ENCODE results near the gene LRRC47.
"Not testable (repeated sequence)": the region's sequence is repeated elsewhere in the genome, so short reads cannot be mapped to it uniquely, and the experiment has no call there.

The LRRC47 gene

DNA sequence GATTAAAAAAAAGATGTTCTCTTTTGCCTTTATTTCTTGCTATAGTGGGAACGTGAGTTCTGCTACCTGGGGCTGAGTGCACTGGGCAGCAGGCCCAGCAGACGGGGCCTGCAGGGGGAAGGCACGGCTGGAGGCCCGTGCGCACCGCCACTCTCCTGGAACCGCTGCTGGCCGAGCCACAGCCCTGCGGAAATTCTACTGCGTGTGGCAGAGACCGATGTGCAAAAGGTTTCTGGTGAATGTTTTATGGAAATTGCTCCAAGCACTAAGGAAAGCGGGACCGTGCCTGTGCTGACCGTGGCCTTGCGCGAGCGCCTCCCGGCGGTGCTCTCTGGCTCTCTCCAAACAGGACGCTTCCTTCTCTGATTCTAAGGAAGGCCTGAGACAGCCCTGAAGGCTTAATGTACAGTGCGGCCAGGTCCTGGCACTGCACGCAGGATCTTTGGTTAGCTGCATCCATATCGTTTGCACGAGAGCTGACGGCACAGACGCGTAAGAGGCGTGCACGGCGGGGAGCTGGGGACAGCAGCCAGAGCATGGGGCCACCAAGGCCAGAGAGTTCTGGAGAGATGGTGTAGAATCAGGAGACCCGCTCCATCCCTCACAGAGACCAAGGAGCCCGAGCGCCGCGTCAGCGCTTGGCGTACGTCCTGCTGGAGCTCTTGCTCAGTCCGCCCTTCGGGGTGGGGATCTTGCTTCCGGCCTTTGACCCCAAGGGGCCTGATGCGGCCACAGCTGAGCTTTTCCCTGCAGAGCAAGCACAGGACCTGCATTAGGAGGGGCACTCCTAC, 18.7 kb upstream of the LRRC47 start:
- no peak for DNase-seq (ENCODE audit: low read depth in 2 of 2)

DNA sequence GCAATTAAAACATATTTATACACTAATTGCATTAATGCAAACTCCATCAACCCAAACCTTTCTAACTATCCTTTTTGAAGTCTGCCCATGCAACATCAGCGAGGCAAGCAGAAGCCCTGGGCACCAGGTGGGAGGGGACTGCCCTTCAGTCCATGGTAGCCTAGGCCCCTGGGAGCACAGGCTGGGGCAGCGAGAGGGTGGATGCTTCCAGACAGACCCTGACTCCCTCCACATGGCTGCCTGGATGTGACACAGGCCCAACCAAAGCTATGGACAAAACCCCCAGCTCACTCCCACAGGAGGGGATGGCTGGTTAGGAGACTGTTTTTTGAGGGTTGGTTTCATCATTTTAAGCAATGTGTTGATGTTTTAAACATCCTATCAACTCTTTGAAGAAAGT, 17.8 kb upstream of the LRRC47 start:
- DNase-seq (ENCODE audit: low read depth in 2 of 2) = no peak

DNA sequence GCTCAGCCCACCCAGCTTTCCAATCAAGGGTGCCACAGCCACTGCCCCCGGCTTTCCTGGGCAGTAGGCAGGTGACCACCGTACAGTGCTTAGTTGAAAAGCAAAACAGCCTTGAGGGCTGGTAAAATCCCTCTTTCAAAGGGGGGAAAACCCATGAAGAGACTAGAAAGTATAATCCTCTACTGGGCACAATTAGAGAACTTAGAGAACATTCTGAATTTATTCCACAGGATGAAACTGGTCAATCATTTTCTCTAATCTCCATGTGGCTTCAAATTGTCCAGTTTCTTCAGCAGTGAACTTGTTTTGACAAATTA, 15.3 kb upstream of the LRRC47 start:
- no peak for DNase-seq (ENCODE audit: low read depth in 2 of 2)

DNA sequence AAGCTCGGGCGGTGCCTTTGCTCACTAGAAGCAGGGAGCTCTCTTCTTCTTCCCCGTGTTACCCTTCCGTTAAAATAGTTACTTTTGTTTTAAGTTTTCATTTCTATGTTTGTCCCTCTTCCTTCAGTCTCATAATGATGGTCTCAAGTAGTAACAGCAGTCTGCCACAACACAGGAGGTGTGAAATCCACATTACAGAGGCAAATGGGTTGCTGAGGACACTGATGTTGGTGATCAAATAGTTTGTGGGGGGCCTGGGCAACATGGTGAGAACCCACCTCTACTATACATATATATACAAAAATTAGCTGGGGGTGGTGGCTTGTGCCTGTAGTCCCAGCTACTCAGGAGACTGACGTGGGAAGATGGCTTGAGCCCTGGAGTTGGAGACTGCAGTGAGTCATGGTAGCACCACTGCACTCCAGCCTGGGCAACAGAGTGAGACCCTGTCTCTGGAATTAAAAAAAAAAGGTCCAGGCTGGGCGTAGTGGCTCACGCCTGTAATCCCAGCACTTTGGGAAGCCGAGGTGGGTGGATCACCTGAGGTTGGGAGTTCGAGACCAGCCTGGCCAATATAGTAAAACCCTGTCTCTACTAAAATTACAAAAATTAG, 14.0 kb upstream of the LRRC47 start:
- DNase-seq (ENCODE audit: low read depth in 2 of 2) = not testable (repeated sequence)

DNA sequence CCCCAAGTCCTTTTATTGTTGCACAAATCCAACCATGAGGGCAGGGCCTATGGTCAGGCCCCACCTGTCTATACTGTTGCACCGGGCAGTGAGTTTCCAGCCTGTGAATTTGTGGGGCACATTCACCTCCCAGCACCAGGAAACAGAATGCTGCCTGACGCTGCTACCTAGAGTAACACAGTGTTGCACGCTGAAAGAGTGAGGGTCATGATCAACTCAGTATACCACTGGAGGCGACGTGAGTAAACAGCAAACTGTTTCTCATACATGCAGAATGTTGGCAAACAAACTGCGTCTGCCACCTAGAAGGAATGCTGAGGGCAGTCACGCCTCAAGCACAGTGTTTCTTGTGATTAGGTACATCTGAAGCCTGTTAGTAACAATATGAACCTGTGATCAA, 13.4 kb upstream of the LRRC47 start:
- no peak for DNase-seq (ENCODE audit: low read depth in 2 of 2)

DNA sequence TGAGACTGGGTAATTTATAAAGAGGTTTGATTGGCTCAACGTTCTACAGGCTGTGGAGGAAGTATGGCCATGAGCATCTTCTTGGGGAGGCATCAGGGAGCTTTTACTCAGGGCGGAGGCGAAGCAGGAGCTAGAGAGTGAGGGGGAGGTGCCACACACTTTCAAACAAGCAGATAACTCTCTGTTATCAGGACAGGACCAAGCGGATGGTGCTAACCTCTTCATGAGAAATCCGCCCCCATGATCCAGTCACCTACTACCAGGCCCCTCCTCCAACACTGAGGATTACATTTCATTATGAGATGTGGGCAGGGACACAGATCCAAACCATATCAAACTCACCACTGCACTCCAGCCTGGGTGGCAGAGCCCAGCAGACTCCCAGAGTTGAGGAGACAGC, 11.5 kb upstream of the LRRC47 start:
- DNase-seq (ENCODE audit: low read depth in 2 of 2) = no peak

DNA sequence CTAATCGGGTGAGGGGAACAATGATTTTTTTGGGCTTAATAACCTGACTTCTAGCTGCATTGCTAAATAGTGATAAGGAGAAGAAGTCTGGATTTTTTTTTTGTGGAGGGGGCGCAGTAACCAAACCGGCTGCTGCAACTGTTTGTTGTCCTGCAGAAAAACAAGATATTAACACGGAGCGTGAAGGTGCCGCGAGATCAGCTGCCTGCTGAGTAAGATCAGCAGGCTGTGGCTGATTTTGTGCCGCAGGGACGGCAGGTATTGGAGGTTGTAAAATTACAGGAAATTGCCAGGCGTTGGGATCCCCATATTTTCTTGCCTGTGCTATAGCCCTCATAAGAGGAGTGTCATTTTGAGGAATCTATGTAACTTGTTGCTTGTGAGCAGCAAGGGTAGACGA, 8.7 kb upstream of the LRRC47 start:
- DNase-seq (ENCODE audit: low read depth in 2 of 2) = no peak

DNA sequence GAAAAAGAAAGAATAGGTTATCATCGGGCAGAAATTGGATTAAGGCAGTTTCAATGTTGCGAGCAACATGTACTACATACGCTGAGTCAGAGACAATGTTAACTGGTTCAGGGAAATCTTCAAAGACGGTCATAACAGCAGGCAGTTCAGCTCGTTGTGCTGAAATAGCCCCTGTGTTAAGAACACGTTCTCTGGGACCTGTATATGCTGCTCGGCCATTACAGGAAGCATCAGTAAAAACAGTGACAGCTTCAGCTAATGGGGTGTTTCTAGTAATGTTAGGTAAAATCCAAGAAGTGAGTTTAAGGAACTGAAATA, 8.3 kb upstream of the LRRC47 start:
- not testable (repeated sequence) for DNase-seq (ENCODE audit: low read depth in 2 of 2)

DNA sequence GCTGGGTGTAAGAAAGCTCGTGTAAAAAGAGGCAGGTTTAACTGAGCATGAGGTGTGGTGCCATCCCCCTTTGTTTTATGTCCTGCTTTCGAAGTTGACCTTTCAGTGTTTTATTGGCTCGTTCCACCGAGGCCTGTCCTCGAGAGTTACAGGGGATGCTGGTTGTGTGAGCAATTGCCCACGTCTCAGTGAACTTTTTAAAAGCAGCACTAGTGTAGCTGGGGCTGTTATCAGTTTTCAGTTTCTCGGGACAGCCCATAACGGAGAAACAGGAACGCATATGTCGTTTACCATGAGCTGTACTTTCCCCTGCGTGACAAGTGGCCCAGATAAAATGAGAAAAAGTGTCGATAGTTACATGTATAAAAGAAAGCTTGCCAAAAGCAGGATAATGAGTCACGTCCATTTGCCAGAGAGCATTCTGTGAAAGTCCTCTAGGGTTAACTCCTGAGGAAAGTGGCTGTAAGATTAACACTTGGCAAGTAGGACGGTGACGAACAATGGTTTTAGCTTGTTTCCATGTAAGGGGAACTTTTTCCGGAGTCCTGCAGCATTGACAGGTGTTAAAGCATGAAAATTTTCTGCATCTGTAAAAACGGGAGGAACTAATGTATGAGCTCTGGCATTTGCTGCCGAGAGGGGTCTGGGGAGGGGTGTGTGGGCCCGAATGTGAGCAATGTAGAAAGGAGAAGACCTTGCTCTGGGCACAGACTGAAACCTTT, 7.8 kb upstream of the LRRC47 start:
- DNase-seq (ENCODE audit: low read depth in 2 of 2) = no peak

DNA sequence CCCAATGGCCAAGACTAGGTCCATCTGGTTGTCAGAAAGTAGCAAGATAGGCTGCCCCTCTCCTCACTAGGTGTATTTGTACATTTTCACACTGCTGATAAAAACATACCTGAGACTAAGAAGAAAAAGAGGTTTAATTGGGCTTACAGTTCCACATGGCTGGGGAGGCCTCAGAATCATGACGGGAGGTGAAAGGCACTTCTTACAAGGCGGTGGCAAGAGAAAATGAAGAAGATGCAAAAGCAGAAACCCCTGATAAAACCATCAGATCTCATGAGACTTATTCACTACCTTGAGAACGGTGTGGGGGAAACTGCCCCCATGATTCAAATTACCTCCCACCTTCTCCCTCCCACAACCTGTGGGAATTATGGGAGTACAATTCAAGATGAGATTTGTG, 4.5 kb upstream of the LRRC47 start:
- not testable (repeated sequence) for DNase-seq (ENCODE audit: low read depth in 2 of 2)

DNA sequence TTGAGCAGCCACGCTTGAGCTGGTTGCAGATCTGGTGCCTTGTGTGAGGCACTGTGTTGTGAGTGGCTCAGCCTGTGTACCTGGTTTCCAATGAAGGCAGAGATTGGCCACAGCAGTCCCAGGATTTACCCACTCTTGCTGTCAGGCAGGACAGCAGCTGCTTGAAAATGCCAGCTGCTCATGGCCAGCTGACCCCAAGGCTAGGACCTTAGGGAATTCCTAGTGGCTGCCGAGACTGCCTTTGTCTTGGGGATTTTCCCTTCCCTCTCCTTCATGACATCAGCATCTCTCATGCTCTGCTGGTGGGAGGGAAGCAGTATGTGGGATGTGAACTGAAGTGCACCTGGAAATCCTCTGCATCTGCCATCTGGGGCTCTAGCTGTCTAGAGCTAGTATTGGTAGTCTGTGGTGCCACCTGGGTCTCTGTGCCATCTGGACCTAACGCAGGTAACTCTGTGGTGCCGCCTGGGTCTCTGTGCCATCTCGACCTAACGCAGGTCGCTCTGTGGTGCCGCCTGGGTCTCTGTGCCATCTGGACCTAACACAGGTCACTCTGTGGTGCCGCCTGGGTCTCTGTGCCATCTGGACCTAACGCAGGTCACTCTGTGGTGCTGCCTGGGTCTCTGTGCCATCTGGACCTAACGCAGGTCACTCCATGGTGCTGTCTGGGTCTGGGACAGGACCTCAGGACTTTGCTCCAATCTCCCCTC, 3.8 kb upstream of the LRRC47 start:
- no peak for DNase-seq (ENCODE audit: low read depth in 2 of 2)

DNA sequence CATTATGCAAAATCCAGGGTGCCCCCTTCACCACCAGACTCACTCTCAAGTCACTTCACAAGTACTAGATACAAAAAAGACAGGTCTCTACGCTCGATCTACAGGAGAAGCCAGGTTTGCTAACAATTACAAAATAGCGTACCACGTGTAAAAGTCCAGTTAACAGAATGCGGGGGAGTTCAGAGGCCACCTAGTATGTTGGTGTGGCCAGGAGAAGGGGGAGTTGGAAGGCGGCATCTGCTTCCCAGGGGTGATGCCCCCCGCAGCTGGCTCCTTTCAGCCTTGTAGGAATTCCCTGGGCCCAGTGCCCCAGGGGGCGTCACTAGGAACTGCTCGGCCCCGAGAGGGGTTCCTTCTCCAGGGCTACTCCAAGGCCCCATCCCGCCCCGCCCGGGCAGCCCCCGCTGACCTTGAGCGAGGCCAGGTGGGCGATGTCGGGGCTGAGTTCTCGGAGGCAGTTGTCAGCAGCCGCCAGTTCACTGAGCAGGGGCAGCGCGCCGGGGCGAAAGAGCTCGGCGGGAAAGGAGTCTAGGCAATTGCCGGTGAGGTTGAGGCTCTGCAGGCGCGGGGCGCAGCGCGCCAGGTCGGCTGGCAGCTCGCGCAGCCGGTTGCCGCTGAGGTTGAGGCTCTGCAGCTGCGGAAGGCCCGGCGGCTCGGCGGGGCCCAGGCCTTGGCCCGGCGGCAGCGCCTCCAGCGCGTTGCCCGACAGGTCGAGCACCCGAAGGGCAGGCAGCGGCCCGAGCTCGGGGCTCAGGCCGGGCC, 664 bp downstream of the LRRC47 start:
- DNase-seq (ENCODE audit: low read depth in 2 of 2) = no peak

DNA sequence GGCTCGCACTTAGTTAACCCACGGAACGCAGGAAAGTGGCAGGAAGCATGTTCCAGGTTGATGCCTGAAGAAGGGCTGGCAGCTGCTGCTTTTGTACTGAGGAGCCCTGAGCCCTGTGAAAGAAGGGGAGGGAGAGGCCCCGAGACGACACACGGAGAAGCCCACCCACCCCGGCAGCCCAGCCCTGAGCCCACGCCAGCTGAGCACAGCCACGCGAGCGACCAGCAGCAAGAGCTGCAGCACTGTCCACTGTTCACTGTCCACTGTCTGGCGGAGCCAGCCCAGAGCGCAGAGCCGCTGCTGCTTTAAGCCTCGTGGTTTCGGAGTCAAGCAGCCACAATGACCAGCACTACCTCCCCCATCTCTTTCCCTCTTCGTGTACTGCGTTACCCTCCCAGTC, 5.3 kb downstream of the LRRC47 start:
- no peak for DNase-seq (ENCODE audit: low read depth in 2 of 2)

DNA sequence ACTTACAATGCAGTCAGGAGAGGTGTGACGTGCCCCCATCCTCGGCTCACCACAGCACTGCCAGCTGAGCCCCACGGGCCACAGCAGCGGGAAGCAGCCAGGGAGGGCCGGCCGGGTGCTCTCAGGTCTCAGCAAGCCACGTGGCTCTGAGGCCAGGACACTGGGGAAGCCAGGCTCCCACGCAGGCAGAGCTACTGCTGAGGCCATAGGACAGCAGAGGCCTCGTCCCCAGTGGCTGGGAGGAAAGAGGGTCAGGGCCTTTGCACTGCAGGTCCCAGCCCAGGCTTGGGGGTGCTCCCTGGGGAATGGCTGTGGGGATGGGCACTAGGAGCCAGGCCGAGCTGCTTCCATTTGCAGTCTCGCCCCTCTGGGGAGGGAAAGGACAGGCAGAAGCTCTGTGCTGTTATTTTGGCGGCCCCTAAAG, 5.8 kb downstream of the LRRC47 start:
- no peak for DNase-seq (ENCODE audit: low read depth in 2 of 2)

DNA sequence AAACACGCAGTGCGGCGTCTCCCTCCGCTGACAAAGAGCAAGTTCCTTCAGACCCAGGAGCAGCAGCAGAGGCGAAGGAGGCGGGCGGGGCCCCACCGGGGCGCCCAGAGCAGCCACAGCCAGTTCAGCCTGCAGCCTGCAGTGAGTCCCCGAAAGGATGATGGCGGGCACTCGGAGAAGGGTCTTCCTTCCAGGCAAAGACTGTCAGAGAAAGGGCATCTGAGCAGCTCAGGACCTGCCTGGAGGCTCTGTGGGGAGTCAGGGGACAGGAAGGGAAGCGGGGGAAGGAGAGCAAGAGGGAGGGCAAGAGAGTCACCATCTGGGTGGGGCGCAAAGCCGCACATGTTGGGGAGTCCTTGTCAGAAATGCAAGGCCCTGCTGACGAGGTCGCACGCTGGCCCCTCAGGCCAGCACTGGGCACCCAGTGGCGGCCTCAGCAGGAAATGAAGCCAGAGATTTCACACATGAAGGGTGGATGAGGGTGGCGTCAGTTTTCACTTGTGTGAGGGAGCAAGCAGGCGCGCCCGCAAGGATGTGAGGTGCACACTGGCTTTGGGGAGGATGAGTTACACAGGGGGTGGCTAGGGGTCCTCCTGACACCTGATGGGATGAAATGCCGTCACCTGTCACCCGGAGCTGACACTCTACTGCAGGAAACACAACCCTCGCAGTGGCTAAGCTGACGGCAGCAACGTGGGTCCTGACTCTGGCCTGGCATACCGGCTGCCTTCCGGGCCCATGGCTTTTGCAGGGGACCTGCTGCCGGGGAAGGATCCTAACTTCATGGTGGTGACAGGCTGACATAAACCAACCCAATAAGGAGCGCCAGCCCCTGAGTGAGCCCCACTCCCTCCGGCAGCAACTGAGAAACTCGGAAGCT, 6.6 kb downstream of the LRRC47 start:
- DNase-seq (ENCODE audit: low read depth in 2 of 2) = no peak

DNA sequence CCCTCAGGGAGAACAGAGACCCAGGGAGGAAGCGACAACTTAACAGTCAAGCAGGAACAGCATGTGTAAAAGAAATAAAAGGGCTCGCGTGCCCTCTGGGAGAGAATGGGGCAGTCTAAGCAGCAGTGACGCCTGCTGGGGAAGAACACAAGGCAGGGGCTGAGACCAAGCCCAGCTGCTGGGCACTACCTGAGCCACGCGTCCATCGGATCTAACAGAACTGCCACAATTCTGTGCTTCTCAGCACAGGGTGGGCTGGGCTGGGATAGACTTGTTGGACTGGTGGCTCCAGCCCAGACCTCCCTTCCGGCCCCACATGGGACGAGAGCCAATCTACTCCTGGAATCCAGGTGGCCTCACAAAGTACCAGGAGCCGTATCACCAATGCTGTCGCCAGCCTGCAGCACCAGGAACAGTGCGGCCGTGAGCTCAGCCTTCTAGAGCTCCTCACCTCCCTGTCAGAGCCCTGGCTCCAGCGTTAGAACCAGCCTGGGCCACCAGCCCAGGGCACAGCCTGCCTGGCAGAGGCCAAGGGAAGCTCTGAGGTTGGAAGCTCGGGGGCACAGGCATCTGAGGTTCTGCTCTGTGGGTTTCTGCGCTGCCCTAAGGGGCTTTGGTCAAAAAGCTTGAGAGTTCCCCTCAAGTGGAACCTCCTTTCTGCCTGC, 7.4 kb downstream of the LRRC47 start:
- no peak for DNase-seq (ENCODE audit: low read depth in 2 of 2)

DNA sequence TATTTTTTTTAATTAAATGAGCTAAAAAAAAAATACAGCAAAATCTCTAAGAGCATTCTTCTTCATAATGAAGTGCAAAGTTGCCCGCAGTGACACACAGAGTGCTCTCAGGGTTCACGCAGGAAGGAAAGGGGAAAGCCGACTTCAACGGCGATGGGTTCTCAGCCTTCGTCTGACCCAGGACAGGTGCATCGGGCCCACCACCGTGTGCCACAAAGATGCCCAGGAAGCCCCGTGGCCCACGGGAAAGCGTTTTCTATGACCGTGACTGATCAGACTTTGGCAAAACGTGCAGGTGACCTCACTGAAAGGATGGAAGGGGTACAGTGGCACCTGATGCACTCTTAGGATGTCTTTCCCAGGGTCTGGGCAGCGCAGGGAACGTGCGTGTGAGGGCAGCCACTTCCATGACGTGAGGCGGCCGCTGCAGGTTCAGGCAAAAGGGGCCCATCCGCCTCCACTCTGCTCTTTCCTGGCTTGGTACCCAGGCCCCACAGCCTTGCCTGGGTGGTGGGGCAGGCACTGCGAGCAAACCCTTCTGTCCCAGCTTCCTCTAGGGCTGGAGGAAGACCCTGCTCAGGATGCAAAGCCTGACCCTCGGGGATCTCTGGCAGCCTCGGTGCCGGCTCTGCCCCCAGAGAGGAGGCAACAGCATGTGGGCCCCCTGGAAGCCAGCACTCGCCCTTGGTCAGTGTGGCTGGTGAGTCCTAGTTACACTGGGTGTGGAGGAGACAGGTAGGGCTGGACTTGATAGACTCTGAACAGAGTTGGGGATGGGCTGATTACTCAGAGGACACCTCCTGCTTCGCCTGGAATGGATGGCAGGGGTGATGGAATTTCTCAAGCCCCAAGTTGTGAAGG, 8.3 kb downstream of the LRRC47 start:
- no peak for DNase-seq (ENCODE audit: low read depth in 2 of 2)

DNA sequence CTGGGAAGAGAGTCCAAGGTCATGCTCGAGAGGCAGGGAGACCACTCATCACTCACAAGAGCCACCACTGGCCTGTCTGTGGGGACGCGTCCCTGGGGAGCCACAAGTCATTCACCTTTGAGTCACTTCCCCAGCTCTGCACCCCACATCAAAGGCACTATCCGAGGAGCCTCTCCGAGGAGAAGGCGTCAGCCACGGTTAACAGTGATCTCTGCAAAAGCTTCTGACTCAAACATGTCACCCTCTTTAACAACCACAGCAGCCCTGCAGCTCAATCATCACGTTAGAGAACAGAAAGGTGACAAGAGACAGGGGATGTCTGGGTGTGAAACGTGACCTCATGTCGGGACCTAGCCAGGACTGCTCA, 9.0 kb downstream of the LRRC47 start:
- peak in 1 of 2 donors; percentile 49 for DNase-seq (ENCODE audit: low read depth in 2 of 2)
